PC-9 (cell line): ENCODE results near the gene STING1. TPM values are rescaled to one million over a fixed set of nuclear protein-coding genes. Genes with fewer than 3 reads are reported as not detected.
A peak's percentile ranks its signal among the peaks of the same experiment; 100 is the strongest.

ENCODE experiments used
- BruUV-seq: library from RNA; stranded (reverse); fragments of 400-500 nt; replicated peaks from 2 replicates; lab custom pipeline; 2021; lab: Mats Ljungman, UMichigan
- CTCF ChIA-PET: fragments of 300-600 bp; sonication (Branson Sonifier 250); formaldehyde crosslinking; loops from one replicate; lab custom pipeline; 2022; ENCODE audit warnings: antibody characterized with exemption; lab: Charles Lee
- POLR2A ChIA-PET: fragments of 300-600 bp; sonication (Branson Sonifier 250); formaldehyde crosslinking; loops from one replicate; lab custom pipeline; 2022; ENCODE audit warnings: antibody characterized with exemption; ENCODE audit not compliant: unreplicated experiment; lab: Charles Lee
- DNase-seq, 2 experiments: peaks; one replicate each; pipeline versions ENCODE4 v3.0.0 to v3.0.0-alpha.2; 2015 to 2022; ENCODE audit warnings: mixed read lengths in 1 of 2
- H2AFZ ChIP-seq: fragments of 200-600 bp; sonication (generic); 2 replicates; pipeline ENCODE4 v1.8.1; 2017; ENCODE audit warnings: antibody characterized with exemption
- H3F3A ChIP-seq: fragments of 200-600 bp; sonication (generic); 2 replicates; pipeline ENCODE4 v1.8.1; 2017; ENCODE audit warnings: antibody characterized with exemption, mild to moderate bottlenecking, low read depth; ENCODE audit not compliant: insufficient read depth
- H3K27ac ChIP-seq: fragments of 200-600 bp; sonication (generic); 2 replicates; pipeline ENCODE4 v1.6.1; 2016; ENCODE audit warnings: mixed run types
- H3K27me3 ChIP-seq: fragments of 200-600 bp; sonication (generic); 2 replicates; pipeline ENCODE4 v1.6.1; 2016; ENCODE audit warnings: low read depth, mixed run types; ENCODE audit not compliant: insufficient read depth
- H3K36me3 ChIP-seq: fragments of 200-600 bp; sonication (generic); 2 replicates; pipeline ENCODE4 v1.6.1; 2016; ENCODE audit warnings: low read depth, mixed run types
- H3K4me1 ChIP-seq: fragments of 200-600 bp; sonication (generic); replicated peaks from 2 replicates; pipeline ENCODE4 v1.6.1; 2016; ENCODE audit warnings: mixed run types; ENCODE audit not compliant: insufficient read depth
- H3K4me2 ChIP-seq: fragments of 200-600 bp; sonication (generic); 2 replicates; pipeline ENCODE4 v1.6.1; 2017; ENCODE audit warnings: mixed run types
- H3K4me3 ChIP-seq: fragments of 200-600 bp; sonication (generic); 2 replicates; pipeline ENCODE4 v1.6.1; 2016; ENCODE audit warnings: mixed run types
- H3K79me2 ChIP-seq: fragments of 200-600 bp; sonication (generic); 2 replicates; pipeline ENCODE4 v1.6.1; 2017; ENCODE audit warnings: low read depth, mixed run types
- H3K9me2 ChIP-seq: fragments of 200-600 bp; sonication (generic); 2 replicates; pipeline ENCODE4 v1.8.1; 2017; ENCODE audit warnings: mild to moderate bottlenecking; ENCODE audit not compliant: insufficient read depth
- H3K9me3 ChIP-seq: fragments of 200-600 bp; sonication (generic); 2 replicates; pipeline ENCODE4 v1.8.1; 2016; ENCODE audit warnings: low read depth; ENCODE audit not compliant: insufficient read depth
- H4K20me1 ChIP-seq: fragments of 200-600 bp; sonication (generic); 2 replicates; pipeline ENCODE4 v1.8.1; 2017; ENCODE audit not compliant: insufficient read depth
- CTCF ChIP-seq: fragments of 200-600 bp; sonication (generic); conservative IDR thresholded peaks from 2 replicates; pipeline ENCODE4 v1.6.1; 2017; ENCODE audit warnings: mixed run types, antibody characterized with exemption, mild to moderate bottlenecking, moderate library complexity
- EZH2 ChIP-seq: fragments of 200-600 bp; sonication (generic); IDR thresholded peaks from 2 replicates; pipeline ENCODE4 v1.8.0; 2017; ENCODE audit warnings: antibody characterized with exemption, low read depth
- intact Hi-C: fragments of 100-400 bp; cut with micrococcal nuclease; formaldehyde crosslinking; loops from one replicate; pipeline ENCODE4 v1.10.0; 2022; ENCODE audit not compliant: unreplicated experiment
- total RNA-seq: library from RNA; stranded (reverse); gene quantifications from 2 replicates; pipeline ENCODE4 v1.2.3, GENCODE V29; 2021

Gene STING1
- total RNA-seq, 1 experiment from 2014 or later, result 27.6 TPM

DNA sequence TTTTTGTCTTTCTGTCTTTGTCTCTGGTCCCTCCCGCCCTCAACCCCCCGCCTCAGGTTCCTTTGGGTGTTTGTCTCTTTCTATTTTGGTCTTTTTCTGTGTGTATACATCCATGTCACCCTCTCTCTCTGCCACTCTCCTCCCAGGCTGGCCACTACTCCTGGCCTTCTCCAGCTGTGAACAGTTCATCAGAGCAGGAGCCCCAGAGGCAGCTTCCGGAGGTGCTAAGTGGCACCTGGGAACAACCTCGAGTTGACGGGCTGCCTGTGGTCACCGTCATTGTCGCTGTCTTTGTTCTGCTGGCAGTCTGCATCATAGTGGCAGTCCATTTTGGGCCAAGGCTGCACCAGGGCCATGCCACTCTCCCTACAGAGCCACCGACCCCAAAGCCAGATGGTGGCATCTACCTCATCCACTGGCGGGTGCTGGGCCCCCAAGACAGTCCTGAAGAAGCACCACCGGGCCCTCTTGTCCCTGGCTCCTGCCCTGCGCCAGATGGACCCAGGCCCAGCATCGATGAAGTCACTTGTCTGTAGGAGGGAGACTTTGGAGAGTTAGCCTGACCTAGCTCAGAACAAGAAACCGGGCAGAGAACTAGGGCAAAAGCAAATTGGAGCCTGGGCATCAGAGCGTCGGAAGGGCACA, 10.1 kb downstream of the STING1 start:
- no TSS peak for BruUV-seq
- H3K4me1 ChIP-seq, result peaks cover 10% of the 10 kb centered on the region; the same call in 1 of the 2 replicates
- no peak overlapping the region for H3K4me2 ChIP-seq
- POLR2A ChIA-PET, result no interaction called here
- no peaks in the 10 kb centered on the region for H3K79me2 ChIP-seq
- no peaks in the 10 kb centered on the region for H3K27me3 ChIP-seq
- no peaks in the 10 kb centered on the region; the same call in 1 of the 2 replicates for H3F3A ChIP-seq
- TF ChIP-seq CTCF, result no peak
- no peak for TF ChIP-seq EZH2
- H3K27ac ChIP-seq, result no peak overlapping the region
- H3K9me2 ChIP-seq, result no peaks in the 10 kb centered on the region
- no peak for DNase-seq
- intact Hi-C loops, result no loop called here
- H2AFZ ChIP-seq, result no peak overlapping the region
- H3K4me3 ChIP-seq, result no peak overlapping the region
- H3K36me3 ChIP-seq, result no peaks in the 10 kb centered on the region
- CTCF ChIA-PET, result no interaction called here
- H3K9me3 ChIP-seq, result no peaks in the 10 kb centered on the region
- H4K20me1 ChIP-seq, result no peaks in the 10 kb centered on the region

- H4K20me1 ChIP-seq, result no peaks in the 10 kb centered on the region
- no peak within 1 kb of the TSS for H3K4me2 ChIP-seq
- BruUV-seq, result no TSS peak
- CTCF ChIA-PET, result no interaction called here
- H3K4me1 ChIP-seq, result peaks cover 10% of the 10 kb centered on the region; the same call in 1 of the 2 replicates
- H3K27ac ChIP-seq, result no peak within 1 kb of the TSS
- intact Hi-C loops, result no loop called here
- H3K79me2 ChIP-seq, result no peaks in the 10 kb centered on the region
- H3K27me3 ChIP-seq, result no peaks in the 10 kb centered on the region
- H3K36me3 ChIP-seq, result no peaks in the 10 kb centered on the region
- POLR2A ChIA-PET, result no interaction called here
- no peak for TF ChIP-seq EZH2
- no peaks in the 10 kb centered on the region; the same call in 1 of the 2 replicates for H3F3A ChIP-seq
- no peak within 1 kb of the TSS for H2AFZ ChIP-seq
- no peaks in the 10 kb centered on the region for H3K9me2 ChIP-seq
- no peaks in the 10 kb centered on the region for H3K9me3 ChIP-seq
- no peak within 1 kb of the TSS for H3K4me3 ChIP-seq
- DNase-seq, result no peak
These were observed 11.7 kb downstream of the STING1 start, which contains the start of gene SMIM33 for GRCh38 chr5:139470821-139471300. SMIM33 (plus strand) TSS chr5:139471004; CDS start chr5:139471122, 118 bp downstream.

- H3K9me2 ChIP-seq, result no peaks in the 10 kb centered on the region
- intact Hi-C loops, result no loop called here
- peak overlapping the region; percentile 44 for H3K4me2 ChIP-seq
- BruUV-seq, result no TSS peak
- POLR2A ChIA-PET, result no interaction called here
- H3K79me2 ChIP-seq, result no peaks in the 10 kb centered on the region
- no peaks in the 10 kb centered on the region for H4K20me1 ChIP-seq
- no peaks in the 10 kb centered on the region for H3K9me3 ChIP-seq
- peak in 1 of 2 experiments; percentile 76 for DNase-seq
- no peaks in the 10 kb centered on the region for H3K27me3 ChIP-seq
- peaks cover 10% of the 10 kb centered on the region; the same call in 1 of the 2 replicates for H3K4me1 ChIP-seq
- CTCF ChIA-PET, result interaction anchor here (0.6 kb wide), 1 partner anchor 219 kb away, joined by 6 read pairs; no protein-coding TSS in a partner anchor
- no peak overlapping the region for H2AFZ ChIP-seq
- H3K27ac ChIP-seq, result no peak overlapping the region
- no peak for TF ChIP-seq CTCF
- TF ChIP-seq EZH2, result no peak
- no peaks in the 10 kb centered on the region; the same call in 1 of the 2 replicates for H3F3A ChIP-seq
- H3K36me3 ChIP-seq, result no peaks in the 10 kb centered on the region
- no peak overlapping the region for H3K4me3 ChIP-seq
These were observed 14.1 kb downstream of the STING1 start for GRCh38 chr5:139468421-139468931.
